Suprapubic skin (tissue), 4 donors: ENCODE data around the gene CRABP2. TPM values are rescaled to one million over a fixed set of nuclear protein-coding genes. Genes with fewer than 3 reads are reported as not detected.
A peak's percentile ranks its signal among the peaks of the same experiment; 100 is the strongest.

Experiments
- DNase-seq, 2 donors: peaks; one replicate each; pipeline ENCODE4 v3.0.0-alpha.2; 2019; ENCODE audit warnings: low spot score in 2 of 2
- H3K27ac ChIP-seq: fragments of 200-600 bp; sonication (generic); one replicate; pipeline ENCODE4 v1.5.1; 2019
- H3K27me3 ChIP-seq: fragments of 200-600 bp; sonication (generic); one replicate; pipeline ENCODE4 v1.5.1; 2019
- H3K36me3 ChIP-seq: fragments of 200-600 bp; sonication (generic); one replicate; pipeline ENCODE4 v1.5.1; 2019
- H3K4me1 ChIP-seq: fragments of 200-600 bp; sonication (generic); one replicate; pipeline ENCODE4 v1.5.1; 2019
- H3K4me3 ChIP-seq: fragments of 200-600 bp; sonication (generic); one replicate; pipeline ENCODE4 v1.5.1; 2019; ENCODE audit warnings: mild to moderate bottlenecking
- H3K9me3 ChIP-seq: fragments of 200-600 bp; sonication (generic); one replicate; pipeline ENCODE4 v1.5.1; 2019
- CTCF ChIP-seq, 2 donors: fragments of 200-600 bp in 1 of 2; fragments of 450-650 bp in 1 of 2; sonication (generic) in 1 of 2; IDR thresholded peaks; one replicate each; pipeline ENCODE4 v1.5.1; 2016 to 2019; ENCODE audit warnings: antibody characterized with exemption in 2 of 2, mild to moderate bottlenecking in 1 of 2, moderate library complexity in 1 of 2
- EP300 ChIP-seq: sonication (generic); formaldehyde crosslinking; IDR thresholded peaks from one replicate; pipeline ENCODE4 v1.6.1; 2017; ENCODE audit warnings: antibody characterized with exemption
- POLR2A ChIP-seq, 2 donors: fragments of 450-650 bp; IDR thresholded peaks; one replicate each; pipeline ENCODE4 v1.6.1; 2017; ENCODE audit warnings: antibody characterized with exemption in 2 of 2, mild to moderate bottlenecking in 2 of 2, moderate library complexity in 2 of 2
- POLR2AphosphoS5 ChIP-seq, 3 donors: sonication (generic); formaldehyde crosslinking; IDR thresholded peaks; one replicate each; pipeline ENCODE4 v1.6.1; 2017; ENCODE audit warnings: antibody characterized with exemption in 3 of 3
- WGBS: methylation state at CpG from one replicate; pipeline ENCODE4 v1.1.5; 2018; 5-methylcytosine and 5-hydroxymethylcytosine counted together
- total RNA-seq, 4 donors: library from RNA; depleted of rRNA; stranded (reverse); fragments of >200 nt; gene quantifications; one replicate each; pipeline ENCODE4 v1.1.0, GENCODE V29; 2016

Gene CRABP2
- total RNA-seq, 4 donors from 2014 or later, result 38.4 to 98.0 (median 68.2) TPM

GRCh38 chr1:156675210-156676113, 29.9 kb downstream of the CRABP2 start:
- H3K4me1 ChIP-seq, result peaks cover 21% of the 10 kb centered on the region
- no peak overlapping the region for H3K27ac ChIP-seq
- no peaks in the 10 kb centered on the region for H3K9me3 ChIP-seq
- H3K36me3 ChIP-seq, result no peaks in the 10 kb centered on the region
- H3K4me3 ChIP-seq, result peak overlapping the region; percentile 51
- peaks cover 30% of the 10 kb centered on the region for H3K27me3 ChIP-seq
- 63% methylated on average over 13 of the region's 18 CpGs for WGBS
- no peak for DNase-seq
- no peak for TF ChIP-seq EP300
- TF ChIP-seq CTCF (IDR thresholded peaks at IDR 0.05), result no peak
- no peak for TF ChIP-seq POLR2AphosphoS5 (IDR thresholded peaks at IDR 0.05)
- no peak for TF ChIP-seq POLR2A (IDR thresholded peaks at IDR 0.05)

- H3K27me3 ChIP-seq, result peaks cover 19% of the 10 kb centered on the region
- H3K36me3 ChIP-seq, result no peaks in the 10 kb centered on the region
- no peak overlapping the region for H3K27ac ChIP-seq
- H3K9me3 ChIP-seq, result no peaks in the 10 kb centered on the region
- TF ChIP-seq POLR2AphosphoS5 (IDR thresholded peaks at IDR 0.05) (no peak), CTCF (IDR thresholded peaks at IDR 0.05) (no peak), POLR2A (IDR thresholded peaks at IDR 0.05) (no peak), EP300 (no peak)
- peak overlapping the region; percentile 51 for H3K4me3 ChIP-seq
- 65% methylated on average over 6 of the region's 8 CpGs for WGBS
- peaks cover 30% of the 10 kb centered on the region for H3K4me1 ChIP-seq
- no peak for DNase-seq
Observed at GRCh38 chr1:156673387-156674121, 31.8 kb downstream of the CRABP2 start.

- no peak for DNase-seq
Observed at GRCh38 chr1:156671804-156672203, 33.6 kb downstream of the CRABP2 start.

GRCh38 chr1:156670791-156671190, 34.6 kb downstream of the CRABP2 start:
- TF ChIP-seq POLR2AphosphoS5 (IDR thresholded peaks at IDR 0.05) (no peak), CTCF (IDR thresholded peaks at IDR 0.05) (no peak), EP300 (no peak), POLR2A (IDR thresholded peaks at IDR 0.05) (no peak)
- Histone ChIP-seq H3K9me3 (no peaks in the 10 kb centered on the region), H3K4me3 (no peak overlapping the region), H3K36me3 (no peaks in the 10 kb centered on the region), H3K4me1 (peaks cover 37% of the 10 kb centered on the region), H3K27me3 (peaks cover under 1% of the 10 kb centered on the region), H3K27ac (no peak overlapping the region)
- no peak for DNase-seq
- WGBS, result 81% methylated on average over 4 of the region's 4 CpGs

More at GRCh38 chr1:156671804-156672203, 33.6 kb downstream of the CRABP2 start:
- WGBS, result 92% methylated on average over 2 of the region's 2 CpGs
- no peaks in the 10 kb centered on the region for H3K9me3 ChIP-seq
- H3K4me3 ChIP-seq, result no peak overlapping the region
- peaks cover 35% of the 10 kb centered on the region for H3K4me1 ChIP-seq
- peaks cover 10% of the 10 kb centered on the region for H3K27me3 ChIP-seq
- no peak overlapping the region for H3K27ac ChIP-seq
- TF ChIP-seq POLR2A (IDR thresholded peaks at IDR 0.05), result no peak
- TF ChIP-seq CTCF (IDR thresholded peaks at IDR 0.05), result no peak
- TF ChIP-seq EP300, result no peak
- no peak for TF ChIP-seq POLR2AphosphoS5 (IDR thresholded peaks at IDR 0.05)
- H3K36me3 ChIP-seq, result no peaks in the 10 kb centered on the region

- Histone ChIP-seq H3K27me3 (no peaks in the 10 kb centered on the region), H3K4me3 (no peak overlapping the region), H3K36me3 (no peaks in the 10 kb centered on the region), H3K4me1 (peaks cover 41% of the 10 kb centered on the region), H3K9me3 (no peaks in the 10 kb centered on the region), H3K27ac (no peak overlapping the region)
- 69% methylated on average over 6 of the region's 6 CpGs for WGBS
- no peak for TF ChIP-seq POLR2A (IDR thresholded peaks at IDR 0.05)
- no peak for TF ChIP-seq POLR2AphosphoS5 (IDR thresholded peaks at IDR 0.05)
- no peak for TF ChIP-seq EP300
- TF ChIP-seq CTCF (IDR thresholded peaks at IDR 0.05), result no peak
- no peak for DNase-seq
Observed at GRCh38 chr1:156670359-156670758, 35.0 kb downstream of the CRABP2 start.
